GM18870 (cell line): ENCODE results near the gene CDKN1C.

ENCODE experiments used
- ATAC-seq: cut with Tn5 transposase; IDR thresholded peaks from one replicate; pipeline ENCODE4 v1.9.1; 2021; ENCODE audit warnings: moderate library complexity; ENCODE audit not compliant: unreplicated experiment

CDKN1C gene

DNA sequence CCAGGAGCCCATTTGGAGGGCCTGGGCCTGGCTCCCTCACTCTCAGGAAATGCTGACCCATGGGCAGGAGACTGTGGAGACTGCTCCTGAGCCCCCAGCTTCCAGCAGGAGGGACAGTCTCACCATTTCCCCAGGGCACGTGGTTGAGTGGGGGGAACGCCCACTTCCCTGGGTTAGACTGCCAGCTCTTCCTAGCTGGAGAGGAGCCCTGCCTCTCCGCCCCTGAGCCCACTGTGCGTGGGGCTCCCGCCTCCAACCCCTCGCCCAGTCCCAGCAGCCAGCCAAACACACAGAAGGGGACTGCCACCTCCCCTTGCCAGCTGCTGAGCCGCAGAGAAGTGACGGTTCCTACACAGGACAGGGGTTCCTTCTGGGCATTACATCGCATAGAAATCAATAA lies 37.1 kb downstream of the CDKN1C start:
- no peak for ATAC-seq

DNA sequence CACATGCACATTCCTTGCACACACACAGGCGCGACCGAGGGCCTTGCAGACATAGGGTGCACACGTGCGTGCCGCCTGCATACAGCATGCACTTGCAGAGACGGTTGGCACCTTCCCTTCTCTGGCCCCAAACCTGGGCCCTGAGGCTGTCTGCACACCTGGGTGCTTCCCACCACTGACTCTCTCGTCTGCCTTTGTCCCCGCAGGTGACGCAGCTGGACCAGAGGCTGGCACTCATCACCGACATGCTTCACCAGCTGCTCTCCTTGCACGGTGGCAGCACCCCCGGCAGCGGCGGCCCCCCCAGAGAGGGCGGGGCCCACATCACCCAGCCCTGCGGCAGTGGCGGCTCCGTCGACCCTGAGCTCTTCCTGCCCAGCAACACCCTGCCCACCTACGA lies 38.0 kb downstream of the CDKN1C start:
- no peak for ATAC-seq

GRCh38 chr11:2846470-2846869 lies 39.1 kb downstream of the CDKN1C start:
- ATAC-seq, result no peak

GRCh38 chr11:2846056-2846455 lies 39.5 kb downstream of the CDKN1C start:
- no peak for ATAC-seq

GRCh38 chr11:2844996-2845395 lies 40.6 kb downstream of the CDKN1C start:
- ATAC-seq, result no peak

- no peak for ATAC-seq
Measured at GRCh38 chr11:2844116-2844842, 41.3 kb downstream of the CDKN1C start.

DNA sequence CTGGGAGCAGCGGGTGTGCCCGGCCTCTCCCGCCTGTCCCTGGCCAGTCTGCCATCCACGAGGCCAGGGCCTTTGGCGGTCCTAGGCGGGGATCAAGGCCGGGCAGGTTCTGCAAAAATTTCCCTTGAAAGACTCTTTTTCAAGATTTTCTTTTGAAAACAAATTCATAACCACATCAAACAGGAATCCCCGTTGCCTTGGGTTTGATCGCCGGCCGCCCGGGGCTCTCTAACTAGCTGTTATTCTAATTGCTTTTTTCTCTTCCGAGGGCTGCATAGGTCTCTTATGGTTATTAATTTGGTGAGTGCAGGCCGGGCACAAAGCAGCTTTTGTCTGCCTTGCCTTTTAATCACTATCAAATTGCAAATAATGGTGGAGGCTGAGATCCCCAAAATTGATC lies 42.0 kb downstream of the CDKN1C start:
- no peak for ATAC-seq

- no peak for ATAC-seq
Measured at GRCh38 chr11:2842876-2843275, 42.7 kb downstream of the CDKN1C start.

GRCh38 chr11:2841411-2842190 lies 44.0 kb downstream of the CDKN1C start:
- no peak for ATAC-seq

DNA sequence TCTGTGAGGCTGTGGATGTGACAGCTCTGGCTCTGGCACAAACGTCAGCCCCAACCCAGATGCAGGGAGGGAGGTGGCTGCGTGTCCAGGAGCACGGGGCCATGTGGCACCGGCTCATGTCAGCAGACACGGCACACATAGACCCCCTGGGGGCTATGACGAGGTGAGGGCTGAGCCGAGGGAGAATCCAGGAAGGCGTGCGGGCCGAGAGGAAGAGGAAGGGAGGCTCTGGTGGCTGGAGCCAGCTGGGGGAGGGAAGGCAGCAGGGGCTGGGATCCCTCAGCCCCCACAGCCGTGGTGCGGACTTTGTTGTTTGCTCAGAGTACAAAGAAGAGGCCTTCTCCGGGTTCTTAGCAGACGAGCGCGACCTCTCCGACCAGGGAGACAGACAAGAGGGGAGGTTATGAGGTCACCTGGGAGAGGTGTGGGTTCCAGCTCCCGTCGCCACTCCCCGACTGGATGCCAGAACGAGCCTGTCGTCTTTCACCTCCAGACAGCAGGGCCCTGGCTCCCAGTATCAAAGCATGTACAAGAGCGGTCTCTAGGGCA lies 46.1 kb downstream of the CDKN1C start:
- ATAC-seq, result no peak

- ATAC-seq, result no peak
Measured at GRCh38 chr11:2838676-2839294, 46.8 kb downstream of the CDKN1C start.

DNA sequence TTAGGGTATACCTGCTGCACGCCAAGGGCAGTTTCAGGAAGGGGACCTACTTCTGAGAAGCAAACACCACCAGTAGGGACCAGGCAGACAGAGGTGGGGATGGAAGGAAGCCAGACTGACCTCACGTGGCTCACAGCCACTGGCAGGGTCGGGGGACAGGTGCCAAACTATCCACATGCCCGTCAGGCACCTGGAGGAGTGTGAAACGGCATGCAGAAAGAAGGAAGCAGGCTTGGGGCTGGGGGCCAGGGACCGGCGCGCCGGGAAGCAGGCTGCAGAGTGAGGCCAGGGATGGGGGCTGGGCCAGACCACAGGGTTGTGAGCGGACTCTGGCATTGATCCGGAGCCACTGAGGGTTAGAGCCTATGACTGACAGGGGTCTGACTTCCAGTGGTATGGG lies 47.5 kb downstream of the CDKN1C start:
- no peak for ATAC-seq

DNA sequence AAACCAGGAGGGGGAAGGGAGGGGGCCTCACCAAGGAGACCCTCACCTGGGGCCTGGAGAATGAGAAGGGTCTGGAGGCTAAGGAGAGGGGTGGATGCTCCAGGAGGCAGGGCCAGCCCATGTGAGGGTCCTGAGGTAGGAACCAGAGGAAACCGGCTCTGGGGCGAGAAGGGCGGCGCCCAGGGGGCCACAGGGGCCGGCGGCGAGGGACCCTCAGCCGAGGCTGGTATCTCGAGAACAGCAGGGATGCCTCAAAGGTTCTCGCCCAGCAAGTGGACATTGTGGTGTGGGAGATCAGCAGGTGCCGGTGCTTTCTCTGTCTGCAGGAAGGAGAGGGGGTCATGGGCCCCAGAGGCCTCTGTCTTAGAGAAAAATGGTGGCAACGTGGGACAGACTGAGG lies 47.9 kb downstream of the CDKN1C start:
- ATAC-seq, result no peak

- ATAC-seq, result no peak
Measured at GRCh38 chr11:2837096-2837601, 48.4 kb downstream of the CDKN1C start.

DNA sequence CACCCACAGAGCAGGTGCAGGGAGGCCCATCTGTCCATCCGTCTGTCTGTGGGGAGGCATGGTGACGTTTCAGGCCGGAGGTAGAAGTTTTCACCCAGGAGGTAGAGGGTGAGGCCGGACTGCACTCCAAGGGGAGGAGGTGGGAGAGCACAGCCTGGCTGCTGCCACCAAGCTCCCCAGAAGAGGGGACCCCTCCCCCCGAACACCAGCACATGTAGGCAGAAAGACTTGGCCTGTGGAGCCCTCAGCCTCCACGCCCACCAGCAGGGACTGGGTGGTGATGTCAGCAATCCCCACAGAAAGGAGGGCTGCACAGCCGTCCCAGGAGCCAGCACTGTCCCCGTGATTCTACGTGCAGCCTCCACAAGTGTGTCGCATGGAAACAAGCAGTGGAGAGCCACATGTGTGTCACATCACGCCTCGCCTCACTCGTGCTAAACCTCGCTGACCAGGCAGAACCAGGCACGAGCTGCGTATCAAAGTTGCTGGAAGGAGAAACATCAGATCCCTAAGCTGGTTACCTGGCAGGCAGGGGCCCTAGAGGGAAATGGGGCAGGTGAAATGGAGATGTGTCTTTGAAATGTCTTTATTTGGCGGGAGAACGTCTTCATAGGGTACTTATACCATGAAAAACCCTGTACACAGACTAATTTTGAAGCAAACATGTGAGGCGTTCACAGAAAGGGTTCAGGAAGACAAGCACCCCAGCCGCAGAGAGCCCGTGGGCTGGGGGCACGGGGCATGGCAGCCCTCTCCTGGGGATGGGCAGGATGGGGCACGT lies 49.1 kb downstream of the CDKN1C start:
- ATAC-seq, result no peak

DNA sequence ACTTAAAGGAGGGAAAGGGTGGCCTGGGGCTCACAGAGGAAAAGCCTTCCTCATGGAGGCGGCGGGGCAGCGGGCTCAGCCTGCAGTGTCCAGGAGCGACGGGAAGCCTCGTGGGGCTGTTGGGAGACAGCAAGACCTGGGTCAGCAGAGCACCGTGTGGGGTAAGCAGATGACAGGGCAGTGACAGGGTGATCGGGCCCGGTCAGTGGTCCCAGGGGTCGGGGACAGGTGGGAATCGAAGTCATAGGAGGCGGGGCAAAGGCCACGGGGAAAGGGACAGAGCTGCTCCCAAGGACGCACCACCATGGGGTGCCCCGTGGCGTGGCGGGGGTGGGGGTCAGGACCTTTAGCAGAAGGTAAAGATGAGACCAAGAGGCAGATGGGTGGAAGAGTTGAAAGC lies 49.8 kb downstream of the CDKN1C start:
- ATAC-seq, result no peak

DNA sequence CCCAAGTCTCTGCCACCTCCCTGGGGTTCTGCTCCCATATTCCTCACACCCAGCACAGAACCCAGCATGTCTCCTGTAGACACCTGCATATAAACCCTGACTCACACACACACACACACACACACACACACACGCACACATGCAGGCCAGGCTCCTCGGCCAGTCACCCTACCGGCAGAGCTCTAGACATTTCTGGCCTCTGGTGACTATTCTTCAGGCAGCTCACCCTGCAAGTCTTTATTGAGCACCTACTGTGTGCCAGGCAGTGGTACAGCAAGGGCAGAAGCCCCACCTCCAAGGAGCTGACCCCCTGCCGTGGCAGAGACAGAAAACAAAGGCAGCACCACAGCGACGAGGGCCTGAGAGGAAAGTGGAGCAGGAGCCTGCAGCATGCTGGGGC lies 50.3 kb downstream of the CDKN1C start:
- ATAC-seq, result no peak

GRCh38 chr11:2834503-2835273 lies 50.9 kb downstream of the CDKN1C start:
- no peak for ATAC-seq

DNA sequence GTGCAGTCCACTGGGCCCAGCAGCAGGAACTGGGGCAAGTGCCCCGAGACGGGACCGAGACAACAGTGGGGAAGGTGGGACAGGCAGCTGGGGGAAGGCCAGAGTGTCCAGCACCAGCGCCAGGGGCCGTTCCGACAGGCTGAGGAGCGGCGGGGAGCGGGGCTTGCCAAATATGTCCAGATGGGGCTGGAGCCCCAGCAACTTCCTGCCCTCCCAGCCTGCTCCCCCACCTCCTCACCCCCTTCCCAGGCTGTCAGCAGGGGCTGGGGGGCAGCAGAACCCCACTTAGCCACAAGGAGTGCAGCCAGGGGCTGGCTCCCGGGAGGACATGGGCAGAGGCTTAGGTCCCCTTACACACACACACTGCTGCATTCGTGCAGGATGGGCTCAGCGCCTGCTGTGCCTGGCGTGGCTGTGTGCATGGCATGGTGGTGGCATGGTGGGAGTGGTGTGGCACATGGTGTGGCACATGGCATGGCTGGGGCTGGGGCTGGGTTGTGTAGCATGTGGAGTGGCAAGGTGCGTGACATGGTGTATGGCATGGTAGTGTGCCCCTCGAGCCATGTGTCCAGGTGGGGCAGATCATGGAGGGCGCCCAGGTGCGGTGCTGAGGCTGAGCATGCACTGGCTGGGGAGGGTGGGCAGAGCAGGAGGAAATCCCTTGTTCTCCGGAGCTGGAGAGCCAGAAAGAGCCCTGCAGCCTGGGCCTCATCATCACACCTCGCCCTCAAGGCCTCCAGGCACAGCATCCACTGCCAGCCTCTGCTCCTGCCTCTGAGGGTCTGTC lies 51.7 kb downstream of the CDKN1C start:
- no peak for ATAC-seq
